Nephron (organoid): ENCODE measurements around the gene SSUH2.

ENCODE experiments used
- H3K27ac Mint-ChIP-seq, 3 experiments: 2 replicates each; pipeline ENCODE4 v1.8.0; 2020; ENCODE audit warnings: mixed read lengths in 3 of 3, mild to moderate bottlenecking in 2 of 3, moderate library complexity in 1 of 3
- H3K27me3 Mint-ChIP-seq: 2 replicates; pipeline ENCODE4 v1.8.0; 2021; ENCODE audit warnings: low read depth, mild to moderate bottlenecking, moderate library complexity, mixed read lengths
- H3K36me3 Mint-ChIP-seq: 2 replicates; pipeline ENCODE4 v1.8.0; 2020; ENCODE audit warnings: low read depth, mixed read lengths
- H3K4me1 Mint-ChIP-seq: 2 replicates; pipeline ENCODE4 v1.8.0; 2020; ENCODE audit warnings: mixed read lengths
- H3K4me3 Mint-ChIP-seq, 3 experiments: 2 replicates each; pipeline ENCODE4 v1.8.0; 2020; ENCODE audit warnings: mild to moderate bottlenecking in 3 of 3, mixed read lengths in 3 of 3, moderate library complexity in 2 of 3
- H3K9me3 Mint-ChIP-seq: 2 replicates; pipeline ENCODE4 v1.8.0; 2020; ENCODE audit warnings: mixed read lengths
- CTCF ChIP-seq, 3 experiments: fragments of 200-600 bp; sonication (generic); IDR thresholded peaks; one replicate each; pipeline ENCODE4 v1.5.0; 2021; ENCODE audit warnings: antibody characterized with exemption in 3 of 3; ENCODE audit not compliant: unreplicated experiment in 3 of 3

Gene SSUH2

GRCh38 chr3:8625991-8626390, 18.6 kb downstream of the SSUH2 start:
- no peaks in the 10 kb centered on the region for H3K36me3 Mint-ChIP-seq
- H3K9me3 Mint-ChIP-seq = no peaks in the 10 kb centered on the region
- no peak for TF ChIP-seq CTCF (IDR thresholded peaks at IDR 0.05; ENCODE audit: unreplicated experiment in 3 of 3)
- H3K27ac Mint-ChIP-seq = no peak overlapping the region
- H3K4me3 Mint-ChIP-seq = no peak overlapping the region
- H3K27me3 Mint-ChIP-seq = peaks cover 3% of the 10 kb centered on the region
- H3K4me1 Mint-ChIP-seq = peaks cover 20% of the 10 kb centered on the region

- peaks cover 2% of the 10 kb centered on the region for H3K9me3 Mint-ChIP-seq
- no peak for TF ChIP-seq CTCF (IDR thresholded peaks at IDR 0.05; ENCODE audit: unreplicated experiment in 3 of 3)
- no peak overlapping the region for H3K27ac Mint-ChIP-seq
- peaks cover 15% of the 10 kb centered on the region for H3K4me1 Mint-ChIP-seq
- no peak overlapping the region for H3K4me3 Mint-ChIP-seq
- no peaks in the 10 kb centered on the region for H3K27me3 Mint-ChIP-seq
- H3K36me3 Mint-ChIP-seq = no peaks in the 10 kb centered on the region
Measured at GRCh38 chr3:8624612-8625011, 20.0 kb downstream of the SSUH2 start.

GRCh38 chr3:8623741-8624140, 20.9 kb downstream of the SSUH2 start:
- Mint-ChIP-seq H3K4me1 (peaks cover 15% of the 10 kb centered on the region), H3K4me3 (no peak overlapping the region), H3K9me3 (peaks cover 2% of the 10 kb centered on the region), H3K36me3 (no peaks in the 10 kb centered on the region), H3K27ac (peak overlapping the region in 1 of 3 experiments; percentile 80), H3K27me3 (no peaks in the 10 kb centered on the region)
- TF ChIP-seq CTCF (IDR thresholded peaks at IDR 0.05; ENCODE audit: unreplicated experiment in 3 of 3) = no peak

GRCh38 chr3:8622873-8623691, 21.5 kb downstream of the SSUH2 start:
- peaks cover 15% of the 10 kb centered on the region for H3K4me1 Mint-ChIP-seq
- peaks cover 2% of the 10 kb centered on the region for H3K9me3 Mint-ChIP-seq
- H3K27me3 Mint-ChIP-seq = no peaks in the 10 kb centered on the region
- peak; percentile 93 to 96 (median 94) for TF ChIP-seq CTCF (IDR thresholded peaks at IDR 0.05; ENCODE audit: unreplicated experiment in 3 of 3)
- peak overlapping the region in 2 of 3 experiments; percentile 64 to 80 for H3K27ac Mint-ChIP-seq
- H3K4me3 Mint-ChIP-seq = no peak overlapping the region
- no peaks in the 10 kb centered on the region for H3K36me3 Mint-ChIP-seq

GRCh38 chr3:8621872-8622271, 22.7 kb downstream of the SSUH2 start:
- H3K27me3 Mint-ChIP-seq = no peaks in the 10 kb centered on the region
- peaks cover 15% of the 10 kb centered on the region for H3K4me1 Mint-ChIP-seq
- H3K9me3 Mint-ChIP-seq = peaks cover 2% of the 10 kb centered on the region
- TF ChIP-seq CTCF (IDR thresholded peaks at IDR 0.05; ENCODE audit: unreplicated experiment in 3 of 3) = no peak
- H3K27ac Mint-ChIP-seq = peak overlapping the region in 2 of 3 experiments; percentile 64 to 80
- H3K36me3 Mint-ChIP-seq = no peaks in the 10 kb centered on the region
- H3K4me3 Mint-ChIP-seq = no peak overlapping the region

- Mint-ChIP-seq H3K27ac (no peak overlapping the region), H3K27me3 (no peaks in the 10 kb centered on the region), H3K4me1 (peaks cover 15% of the 10 kb centered on the region), H3K9me3 (peaks cover 2% of the 10 kb centered on the region), H3K36me3 (no peaks in the 10 kb centered on the region), H3K4me3 (no peak overlapping the region)
- TF ChIP-seq CTCF (IDR thresholded peaks at IDR 0.05; ENCODE audit: unreplicated experiment in 3 of 3) = no peak
Measured at GRCh38 chr3:8621141-8621540, 23.5 kb downstream of the SSUH2 start.
